Measurements from ENCODE around the gene VAV1. TPM values are rescaled to one million over a fixed set of nuclear protein-coding genes. Genes with fewer than 3 reads are reported as not detected.
A peak's percentile ranks its signal among the peaks of the same experiment; 100 is the strongest.
"Not testable (repeated sequence)": the region's sequence is repeated elsewhere in the genome, so short reads cannot be mapped to it uniquely, and the experiment has no call there.

The VAV1 gene
- total RNA-seq, 1 donor from 2014 or later, result 36.2 TPM

DNA sequence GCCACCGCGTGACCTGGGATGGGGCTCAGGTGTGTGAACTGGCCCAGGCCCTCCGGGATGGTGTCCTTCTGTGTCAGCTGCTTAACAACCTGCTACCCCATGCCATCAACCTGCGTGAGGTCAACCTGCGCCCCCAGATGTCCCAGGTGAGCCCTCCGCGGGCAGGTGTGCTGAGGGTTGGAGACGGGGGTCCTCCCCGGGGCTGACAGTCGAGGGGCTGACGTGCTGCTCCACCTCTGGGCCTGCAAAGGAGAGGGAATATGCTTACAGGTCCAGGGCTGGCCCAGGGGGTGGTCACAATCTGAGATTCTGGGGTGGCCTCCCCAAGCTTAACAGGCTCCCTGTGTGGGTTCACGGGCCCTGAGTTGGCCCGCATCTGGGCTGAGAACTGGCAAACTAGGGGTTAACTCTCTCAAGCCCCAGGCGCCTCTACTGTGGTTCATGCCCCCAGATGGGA is 386 bp downstream of the VAV1 start:
- peak overlapping the region; percentile 69 for H3K4me3 ChIP-seq
- H3K27ac ChIP-seq, result peak overlapping the region; percentile 72
- intact Hi-C loops (cut with DNase I), result no loop called here
- no peaks in the 10 kb centered on the region for H3K9me3 ChIP-seq
- DNase-seq (no peak), ATAC-seq (no peak)
- peaks cover 15% of the 10 kb centered on the region for H3K4me1 ChIP-seq
- H3K27me3 ChIP-seq (ENCODE audit: low read depth), result no peaks in the 10 kb centered on the region
- no peaks in the 10 kb centered on the region for H3K36me3 ChIP-seq
- TF ChIP-seq, protein P1, sequence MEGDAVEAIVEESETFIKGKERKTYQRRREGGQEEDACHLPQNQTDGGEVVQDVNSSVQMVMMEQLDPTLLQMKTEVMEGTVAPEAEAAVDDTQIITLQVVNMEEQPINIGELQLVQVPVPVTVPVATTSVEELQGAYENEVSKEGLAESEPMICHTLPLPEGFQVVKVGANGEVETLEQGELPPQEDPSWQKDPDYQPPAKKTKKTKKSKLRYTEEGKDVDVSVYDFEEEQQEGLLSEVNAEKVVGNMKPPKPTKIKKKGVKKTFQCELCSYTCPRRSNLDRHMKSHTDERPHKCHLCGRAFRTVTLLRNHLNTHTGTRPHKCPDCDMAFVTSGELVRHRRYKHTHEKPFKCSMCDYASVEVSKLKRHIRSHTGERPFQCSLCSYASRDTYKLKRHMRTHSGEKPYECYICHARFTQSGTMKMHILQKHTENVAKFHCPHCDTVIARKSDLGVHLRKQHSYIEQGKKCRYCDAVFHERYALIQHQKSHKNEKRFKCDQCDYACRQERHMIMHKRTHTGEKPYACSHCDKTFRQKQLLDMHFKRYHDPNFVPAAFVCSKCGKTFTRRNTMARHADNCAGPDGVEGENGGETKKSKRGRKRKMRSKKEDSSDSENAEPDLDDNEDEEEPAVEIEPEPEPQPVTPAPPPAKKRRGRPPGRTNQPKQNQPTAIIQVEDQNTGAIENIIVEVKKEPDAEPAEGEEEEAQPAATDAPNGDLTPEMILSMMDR (IDR thresholded peaks at IDR 0.05), result no peak

- Histone ChIP-seq H3K4me3 (peak overlapping the region; percentile 69), H3K36me3 (no peaks in the 10 kb centered on the region), H3K27me3 (ENCODE audit: low read depth) (no peaks in the 10 kb centered on the region), H3K4me1 (peaks cover 11% of the 10 kb centered on the region), H3K9me3 (no peaks in the 10 kb centered on the region), H3K27ac (peak overlapping the region; percentile 72)
- DNase-seq (peak; percentile 73), ATAC-seq (peak; percentile 53 to 59)
- TF ChIP-seq, protein P1 (IDR thresholded peaks at IDR 0.05), result no peak
- intact Hi-C loops (cut with DNase I), result no loop called here
Observed at GRCh38 chr19:6773323-6773931, 919 bp downstream of the VAV1 start.

DNA sequence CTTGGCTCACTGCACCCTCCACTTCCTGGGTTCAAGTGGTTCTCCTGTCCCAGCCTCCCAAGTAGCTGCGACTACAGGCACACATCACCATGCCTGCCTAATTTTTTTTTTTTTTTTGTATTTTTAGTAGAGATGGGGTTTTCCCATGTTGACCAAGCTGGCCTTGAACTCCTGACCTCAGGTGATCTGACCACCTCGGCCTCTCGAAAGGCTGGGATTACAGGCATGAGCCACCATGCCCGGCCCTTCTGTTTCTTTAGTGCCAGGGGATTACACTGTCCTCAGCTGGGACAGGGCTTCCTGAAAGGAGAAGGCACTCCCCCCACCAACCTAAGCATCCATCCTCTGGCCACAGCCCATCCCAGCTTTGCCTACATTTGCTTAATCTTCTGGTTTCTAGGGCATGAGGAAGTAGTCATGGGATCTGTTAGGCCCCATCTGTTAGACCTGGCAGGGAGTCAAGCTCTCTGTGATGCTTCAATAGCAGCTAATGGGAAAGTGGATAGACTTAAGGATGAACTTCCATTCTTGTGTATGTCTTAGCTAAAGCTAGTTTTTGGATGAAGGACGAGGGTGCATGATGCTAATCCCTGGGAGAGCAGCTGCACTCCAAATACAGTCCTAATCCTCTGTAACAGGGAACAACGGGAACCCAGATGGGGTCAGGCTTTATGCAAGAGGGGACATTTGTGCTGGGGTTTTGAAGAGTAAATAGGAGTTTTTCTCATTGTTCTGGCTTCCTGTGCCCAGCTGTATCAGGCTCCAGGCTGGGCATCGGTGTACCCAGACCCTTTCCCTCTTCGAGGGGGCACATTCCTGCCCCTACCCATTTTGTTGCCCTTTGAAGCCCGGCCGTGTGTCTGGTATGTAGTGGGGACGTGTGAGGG is 2.6 kb downstream of the VAV1 start:
- Histone ChIP-seq H3K4me1 (peaks cover 11% of the 10 kb centered on the region), H3K4me3 (no peak overlapping the region), H3K36me3 (no peaks in the 10 kb centered on the region), H3K27ac (no peak overlapping the region), H3K9me3 (no peaks in the 10 kb centered on the region), H3K27me3 (ENCODE audit: low read depth) (no peaks in the 10 kb centered on the region)
- ATAC-seq, result no peak
- intact Hi-C loops (cut with DNase I), result no loop called here
- TF ChIP-seq, protein P1 (IDR thresholded peaks at IDR 0.05), result no peak
- no peak for DNase-seq

GRCh38 chr19:6776045-6776444 is 3.5 kb downstream of the VAV1 start:
- intact Hi-C loops (cut with DNase I), result not testable (repeated sequence)

GRCh38 chr19:6776999-6777398 is 4.5 kb downstream of the VAV1 start:
- intact Hi-C loops (cut with DNase I), result no loop called here
- H3K36me3 ChIP-seq, result no peaks in the 10 kb centered on the region
- DNase-seq, result no peak
- H3K4me3 ChIP-seq, result no peak overlapping the region
- no peaks in the 10 kb centered on the region for H3K27me3 ChIP-seq (ENCODE audit: low read depth)
- no peaks in the 10 kb centered on the region for H3K9me3 ChIP-seq
- TF ChIP-seq, protein P1 (IDR thresholded peaks at IDR 0.05), result no peak
- peaks cover 20% of the 10 kb centered on the region for H3K4me1 ChIP-seq
- no peak for ATAC-seq
- no peak overlapping the region for H3K27ac ChIP-seq

More at GRCh38 chr19:6776045-6776444, 3.5 kb downstream of the VAV1 start:
- not testable (repeated sequence) for ATAC-seq; H3K36me3 ChIP-seq; H3K27ac ChIP-seq; H3K9me3 ChIP-seq; H3K4me3 ChIP-seq; DNase-seq; H3K27me3 ChIP-seq (ENCODE audit: low read depth)
- H3K4me1 ChIP-seq, result peaks cover 11% of the 10 kb centered on the region

GRCh38 chr19:6777434-6777833 is 4.9 kb downstream of the VAV1 start:
- Histone ChIP-seq H3K4me1 (peaks cover 22% of the 10 kb centered on the region), H3K36me3 (no peaks in the 10 kb centered on the region), H3K27me3 (ENCODE audit: low read depth) (no peaks in the 10 kb centered on the region), H3K4me3 (no peak overlapping the region), H3K9me3 (no peaks in the 10 kb centered on the region), H3K27ac (no peak overlapping the region)
- ATAC-seq, result no peak
- intact Hi-C loops (cut with DNase I), result no loop called here
- DNase-seq, result no peak
- TF ChIP-seq, protein P1 (IDR thresholded peaks at IDR 0.05), result no peak

Measured in lower lobe of right lung (tissue), 2 donors.